ENCODE data around the gene ZNF592. TPM values are rescaled to one million over a fixed set of nuclear protein-coding genes. Genes with fewer than 3 reads are reported as not detected.

Gene ZNF592
- total and polyA plus RNA-seq, 9 of the 15 experiments (the other 6 are each of a cell fraction or from before 2014, with no cell fraction given): 0.88 to 23.8 (median 7.4) TPM

DNA sequence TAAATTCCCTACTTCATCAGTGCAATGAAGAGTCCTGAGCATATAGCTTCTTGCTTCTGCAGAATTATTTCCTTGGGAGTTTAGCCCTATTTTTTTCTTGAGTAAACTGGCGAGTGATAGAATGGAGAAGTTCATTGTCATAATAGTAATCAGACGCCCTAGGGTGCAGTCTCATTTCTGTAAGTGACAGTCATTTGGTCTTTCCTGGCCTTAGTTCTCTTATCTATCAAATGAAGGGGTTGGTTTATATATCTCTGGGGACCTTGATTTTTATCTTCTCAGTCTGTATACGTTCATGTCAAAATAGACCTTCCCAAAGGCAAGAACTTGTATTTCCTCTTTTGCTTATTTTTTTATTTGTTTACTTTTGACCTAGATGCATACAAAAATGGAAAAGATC, 58.8 kb downstream of the ZNF592 start:
- Histone ChIP-seq H3K27ac (ENCODE audit: extremely low read depth, low read depth, low read length) (no peak overlapping the region), H3K9ac (ENCODE audit: insufficient read depth in 1 of 2, low read depth in 2 of 2, low read length in 2 of 2) (no peak overlapping the region), H3K79me2 (ENCODE audit: control insufficient read depth, insufficient read depth, low read length) (no peaks in the 10 kb centered on the region), H3K4me1 (replicated peaks in 1 of 2; ENCODE audit: control insufficient read depth in 2 of 2, insufficient read depth in 2 of 2, low read length in 2 of 2) (no peaks in the 10 kb centered on the region; a peak in 1 of 5 replicates), H3K9me3 (replicated peaks; ENCODE audit: control insufficient read depth, insufficient read depth, low read depth, low read length) (no peaks in the 10 kb centered on the region), H3K36me3 (ENCODE audit: control insufficient read depth, insufficient read depth, low read length) (peaks cover 26% of the 10 kb centered on the region; the same call in 2 of the 3 replicates), H3K27me3 (ENCODE audit: control insufficient read depth in 2 of 2, insufficient read depth in 2 of 2, low read length in 2 of 2) (no peaks in the 10 kb centered on the region), H2AFZ (ENCODE audit: low read depth, low read length) (no peak overlapping the region), H4K20me1 (replicated peaks; ENCODE audit: control insufficient read depth, insufficient read depth, low read length) (peaks cover 3% of the 10 kb centered on the region; the same call in 1 of the 2 replicates), H3K4me2 (ENCODE audit: insufficient read depth, low read length) (no peak overlapping the region), H3K4me3 (no peak overlapping the region), H3K9me1 (ENCODE audit: control insufficient read depth, insufficient read depth, low read length) (no peaks in the 10 kb centered on the region)
- ChIA-PET POLR2A (no interaction called here), CTCF (ENCODE audit: low intra/inter-chr PET ratio) (no interaction called here)
- ATAC-seq: no peak
- 35% methylated on average over 3 of the region's 3 CpGs for WGBS (ENCODE audit: insufficient coverage, low coverage, missing lambda C conversion rate)
- no peak for FAIRE-seq
- BruUV-seq (replicated peaks): no TSS peak
- in situ Hi-C loops (cut with MboI): no loop called here
- DNase-seq (ENCODE audit: extremely low read depth in 1 of 4, low spot score in 3 of 4): no peak
- TF ChIP-seq CREM (IDR thresholded peaks at IDR 0.05; ENCODE audit: low read depth): no peak
- no peak for TF ChIP-seq TCF7L2 (IDR thresholded peaks at IDR 0.05; ENCODE audit: low read depth, low read length)
- no peak for TF ChIP-seq ZFP1 (CRISPR knock-in tag; IDR thresholded peaks at IDR 0.05)
- intact Hi-C loops (cut with micrococcal nuclease): no loop called here

DNA sequence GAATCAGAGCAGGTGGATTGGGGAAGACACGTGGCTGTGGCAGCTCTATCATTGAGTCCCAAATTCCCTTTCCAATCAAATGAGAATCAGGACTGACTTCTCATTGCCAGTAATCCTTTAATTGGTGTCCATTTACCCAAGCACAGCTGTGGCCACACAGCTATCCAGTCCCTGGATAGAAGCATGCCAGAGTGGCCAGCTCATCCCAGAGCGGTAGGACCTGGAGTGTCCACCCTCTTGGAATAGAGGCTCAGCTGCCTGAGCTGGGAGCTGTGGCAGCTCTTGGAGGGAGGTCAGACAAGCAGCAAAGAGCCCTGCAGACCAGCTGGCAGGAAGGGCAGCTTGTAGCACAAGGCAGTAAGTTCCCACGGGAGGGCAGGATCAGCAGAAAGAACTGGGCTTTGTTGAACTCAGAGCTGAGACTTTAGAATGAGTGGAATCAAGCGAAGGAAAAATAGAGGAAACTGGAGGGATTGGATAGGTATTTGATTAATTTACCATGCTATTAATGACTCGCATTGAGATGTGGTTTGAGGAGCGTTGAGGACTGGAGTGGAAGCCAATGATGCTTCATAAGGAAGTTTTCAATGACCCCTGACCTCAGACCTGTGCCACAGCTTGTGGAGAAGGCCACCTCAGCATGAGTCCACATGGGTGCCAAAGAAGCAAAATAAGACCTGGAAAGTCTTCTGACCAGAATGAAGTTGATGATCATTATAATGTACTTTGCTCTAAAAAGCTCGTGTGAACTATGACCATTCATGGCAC, 61.9 kb downstream of the ZNF592 start:
- Histone ChIP-seq H3K27me3 (ENCODE audit: control insufficient read depth in 2 of 2, insufficient read depth in 2 of 2, low read length in 2 of 2) (no peaks in the 10 kb centered on the region), H3K9me3 (replicated peaks; ENCODE audit: control insufficient read depth, insufficient read depth, low read depth, low read length) (no peaks in the 10 kb centered on the region), H3K36me3 (ENCODE audit: control insufficient read depth, insufficient read depth, low read length) (peaks cover 7% of the 10 kb centered on the region; the same call in 2 of the 3 replicates), H3K9ac (ENCODE audit: insufficient read depth in 1 of 2, low read depth in 2 of 2, low read length in 2 of 2) (no peak overlapping the region), H3K27ac (ENCODE audit: extremely low read depth, low read depth, low read length) (no peak overlapping the region), H3K9me1 (ENCODE audit: control insufficient read depth, insufficient read depth, low read length) (no peaks in the 10 kb centered on the region), H2AFZ (ENCODE audit: low read depth, low read length) (no peak overlapping the region), H3K79me2 (ENCODE audit: control insufficient read depth, insufficient read depth, low read length) (no peaks in the 10 kb centered on the region), H3K4me3 (no peak overlapping the region), H4K20me1 (replicated peaks; ENCODE audit: control insufficient read depth, insufficient read depth, low read length) (0 out of 2 replicates have a peak, but pooled peaks cover 3% of the 10 kb centered on the region), H3K4me2 (ENCODE audit: insufficient read depth, low read length) (no peak overlapping the region), H3K4me1 (replicated peaks in 1 of 2; ENCODE audit: control insufficient read depth in 2 of 2, insufficient read depth in 2 of 2, low read length in 2 of 2) (no peaks in the 10 kb centered on the region; a peak in 1 of 5 replicates)
- WGBS (ENCODE audit: insufficient coverage, low coverage, missing lambda C conversion rate): 61% methylated on average over 7 of the region's 7 CpGs
- ATAC-seq (no peak), FAIRE-seq (no peak), DNase-seq (ENCODE audit: extremely low read depth in 1 of 4, low spot score in 3 of 4) (no peak)
- intact Hi-C loops (cut with micrococcal nuclease) (no loop called here), in situ Hi-C loops (cut with MboI) (no loop called here)
- POLR2A ChIA-PET: interaction anchor here (0.7 to 3.3 kb wide), 3 partner anchors 9 to 168 kb away, joined by 3 to 15 read pairs (median 13); no protein-coding TSS in a partner anchor
- CTCF ChIA-PET (ENCODE audit: low intra/inter-chr PET ratio): no interaction called here
- no TSS peak for BruUV-seq (replicated peaks)
- TF ChIP-seq CBFA2T3 (IDR thresholded peaks at IDR 0.05): no peak
- no peak for TF ChIP-seq ZNF79 (CRISPR knock-in tag; IDR thresholded peaks at IDR 0.05; ENCODE audit: low read depth)
- no peak for TF ChIP-seq ETV5 (CRISPR knock-in tag; IDR thresholded peaks at IDR 0.05; ENCODE audit: low read depth)
- no peak for TF ChIP-seq PTBP1 (IDR thresholded peaks at IDR 0.05; ENCODE audit: low read depth, low read length)
- TF ChIP-seq NCOA2 (IDR thresholded peaks at IDR 0.05; ENCODE audit: partially characterized antibody in 2 of 2): no peak
- TF ChIP-seq ZNF263 (CRISPR knock-in tag; IDR thresholded peaks at IDR 0.05; ENCODE audit: borderline replicate concordance): no peak
- TF ChIP-seq, protein P1, sequence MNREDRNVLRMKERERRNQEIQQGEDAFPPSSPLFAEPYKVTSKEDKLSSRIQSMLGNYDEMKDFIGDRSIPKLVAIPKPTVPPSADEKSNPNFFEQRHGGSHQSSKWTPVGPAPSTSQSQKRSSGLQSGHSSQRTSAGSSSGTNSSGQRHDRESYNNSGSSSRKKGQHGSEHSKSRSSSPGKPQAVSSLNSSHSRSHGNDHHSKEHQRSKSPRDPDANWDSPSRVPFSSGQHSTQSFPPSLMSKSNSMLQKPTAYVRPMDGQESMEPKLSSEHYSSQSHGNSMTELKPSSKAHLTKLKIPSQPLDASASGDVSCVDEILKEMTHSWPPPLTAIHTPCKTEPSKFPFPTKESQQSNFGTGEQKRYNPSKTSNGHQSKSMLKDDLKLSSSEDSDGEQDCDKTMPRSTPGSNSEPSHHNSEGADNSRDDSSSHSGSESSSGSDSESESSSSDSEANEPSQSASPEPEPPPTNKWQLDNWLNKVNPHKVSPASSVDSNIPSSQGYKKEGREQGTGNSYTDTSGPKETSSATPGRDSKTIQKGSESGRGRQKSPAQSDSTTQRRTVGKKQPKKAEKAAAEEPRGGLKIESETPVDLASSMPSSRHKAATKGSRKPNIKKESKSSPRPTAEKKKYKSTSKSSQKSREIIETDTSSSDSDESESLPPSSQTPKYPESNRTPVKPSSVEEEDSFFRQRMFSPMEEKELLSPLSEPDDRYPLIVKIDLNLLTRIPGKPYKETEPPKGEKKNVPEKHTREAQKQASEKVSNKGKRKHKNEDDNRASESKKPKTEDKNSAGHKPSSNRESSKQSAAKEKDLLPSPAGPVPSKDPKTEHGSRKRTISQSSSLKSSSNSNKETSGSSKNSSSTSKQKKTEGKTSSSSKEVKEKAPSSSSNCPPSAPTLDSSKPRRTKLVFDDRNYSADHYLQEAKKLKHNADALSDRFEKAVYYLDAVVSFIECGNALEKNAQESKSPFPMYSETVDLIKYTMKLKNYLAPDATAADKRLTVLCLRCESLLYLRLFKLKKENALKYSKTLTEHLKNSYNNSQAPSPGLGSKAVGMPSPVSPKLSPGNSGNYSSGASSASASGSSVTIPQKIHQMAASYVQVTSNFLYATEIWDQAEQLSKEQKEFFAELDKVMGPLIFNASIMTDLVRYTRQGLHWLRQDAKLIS (CRISPR knock-in tag; IDR thresholded peaks at IDR 0.05): no peak

All from K562 (cell line).